Cardiac atrium fibroblast (primary cell): ENCODE measurements around the gene FRMD4B. TPM values are rescaled to one million over a fixed set of nuclear protein-coding genes. Genes with fewer than 3 reads are reported as not detected.

Experiments used
- total RNA-seq: library from RNA; depleted of rRNA; stranded (reverse); fragments of >200 nt; gene quantifications from 2 replicates; pipeline ENCODE4 v1.2.3, GENCODE V29; 2015

Gene FRMD4B
- 0.90 and 3.1 TPM in 2 replicates for total RNA-seq

DNA sequence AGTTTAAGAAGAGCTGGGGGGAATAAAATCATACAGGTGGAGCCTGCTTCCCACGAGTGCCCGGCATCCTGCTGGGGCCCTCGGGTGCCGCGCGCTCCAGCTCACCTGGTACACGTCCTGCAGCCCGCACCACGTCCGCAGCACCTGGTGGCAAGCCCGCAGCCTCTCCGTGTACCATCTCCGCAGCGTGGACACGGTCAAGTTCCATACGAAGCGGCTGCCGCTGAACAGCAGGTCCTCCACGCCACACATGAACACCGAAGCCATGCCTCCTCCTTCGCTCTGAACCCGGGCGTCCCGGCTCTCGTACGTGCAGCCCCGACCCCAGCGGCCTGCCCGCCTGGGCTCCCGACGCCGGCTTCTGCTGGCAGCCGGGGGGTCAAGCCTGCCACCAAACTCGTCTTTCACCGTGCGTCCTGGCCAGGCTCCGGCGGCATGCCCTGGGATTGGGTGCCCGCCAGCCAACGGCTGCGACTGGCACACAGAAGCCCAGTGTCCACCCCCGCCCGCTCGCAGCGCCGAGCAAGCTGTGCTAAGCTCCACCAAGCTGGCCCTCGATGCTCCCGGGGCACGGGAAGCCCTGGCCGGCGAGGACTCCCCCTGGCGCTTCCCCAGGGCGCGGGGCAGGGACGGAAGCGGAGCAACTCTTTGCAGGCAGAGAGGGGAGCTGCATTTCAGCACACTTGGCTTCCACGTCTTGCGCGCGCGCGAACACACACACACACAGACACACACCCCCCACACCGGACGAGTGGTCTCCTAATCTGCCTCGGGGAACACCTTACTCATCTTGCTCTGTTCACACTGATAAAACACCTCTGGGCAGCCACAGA is at the start of gene FRMD4B:
Gene FRMD4B (minus strand): TSS at position 366 of the 833 bp plus-strand sequence. CDS start 99 bp downstream, at position 267.

DNA sequence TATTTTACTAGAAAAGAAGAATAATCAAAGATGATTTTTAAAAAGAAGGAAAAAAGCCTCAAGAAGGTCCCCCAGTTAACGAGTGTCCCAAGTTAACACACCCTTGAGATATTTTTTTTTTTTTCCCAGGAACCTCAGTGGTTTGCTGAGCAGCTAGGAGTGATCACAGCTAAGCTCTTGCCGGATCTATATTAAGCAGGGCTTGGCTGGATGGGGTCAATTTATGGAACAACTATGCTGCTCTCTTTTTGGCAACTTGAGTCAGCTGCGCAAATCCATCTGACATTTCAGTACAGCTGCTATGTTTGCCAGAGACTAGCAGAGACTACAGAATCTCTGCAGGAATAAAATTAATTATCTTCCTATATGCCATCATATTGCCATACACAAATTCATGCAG is 263.5 kb downstream of the FRMD4B start, which contains the start of gene LMOD3:
Gene LMOD3 (minus strand): TSS at position 193 of the 400 bp plus-strand sequence. CDS start 209 bp downstream, outside the sequence.

